ENCODE measurements around the gene DMRTA2.

The DMRTA2 gene

GRCh38 chr1:50417507-50417906 lies 5.7 kb downstream of the DMRTA2 start:
- no peaks in the 10 kb centered on the region for H3K4me1 ChIP-seq
- H3K27me3 ChIP-seq (ENCODE audit: control insufficient read depth, insufficient read depth, low read length), result peaks cover 49% of the 10 kb centered on the region
- no peak overlapping the region for H3K4me2 ChIP-seq (ENCODE audit: low read length)
- no peak overlapping the region for H3K27ac ChIP-seq
- H3K9ac ChIP-seq, result no peak overlapping the region
- H3K36me3 ChIP-seq (ENCODE audit: control insufficient read depth, insufficient read depth, low read length), result no peaks in the 10 kb centered on the region
- H2AFZ ChIP-seq, result no peak overlapping the region
- no peak overlapping the region for H3K4me3 ChIP-seq (ENCODE audit: low read depth, low read length)
- no peaks in the 10 kb centered on the region for H3K9me3 ChIP-seq (ENCODE audit: control insufficient read depth, low read length)
- TF ChIP-seq CTCF (IDR thresholded peaks at IDR 0.05), result no peak
- no peaks in the 10 kb centered on the region for H3K79me2 ChIP-seq

GRCh38 chr1:50416553-50417453 lies 6.4 kb downstream of the DMRTA2 start:
- Histone ChIP-seq H3K27ac (no peak overlapping the region), H3K9ac (no peak overlapping the region), H3K4me3 (ENCODE audit: low read depth, low read length) (no peak overlapping the region), H3K4me2 (ENCODE audit: low read length) (no peak overlapping the region), H3K9me3 (ENCODE audit: control insufficient read depth, low read length) (no peaks in the 10 kb centered on the region), H3K79me2 (no peaks in the 10 kb centered on the region), H3K27me3 (ENCODE audit: control insufficient read depth, insufficient read depth, low read length) (peaks cover 43% of the 10 kb centered on the region), H3K4me1 (no peaks in the 10 kb centered on the region), H3K36me3 (ENCODE audit: control insufficient read depth, insufficient read depth, low read length) (no peaks in the 10 kb centered on the region), H2AFZ (no peak overlapping the region)
- no peak for TF ChIP-seq CTCF (IDR thresholded peaks at IDR 0.05)

GRCh38 chr1:50416150-50416527 lies 7.1 kb downstream of the DMRTA2 start:
- Histone ChIP-seq H3K27ac (no peak overlapping the region), H3K4me3 (ENCODE audit: low read depth, low read length) (no peak overlapping the region), H3K4me2 (ENCODE audit: low read length) (no peak overlapping the region), H3K9me3 (ENCODE audit: control insufficient read depth, low read length) (no peaks in the 10 kb centered on the region), H2AFZ (no peak overlapping the region), H3K9ac (no peak overlapping the region), H3K4me1 (no peaks in the 10 kb centered on the region), H3K36me3 (ENCODE audit: control insufficient read depth, insufficient read depth, low read length) (no peaks in the 10 kb centered on the region), H3K27me3 (ENCODE audit: control insufficient read depth, insufficient read depth, low read length) (peaks cover 43% of the 10 kb centered on the region), H3K79me2 (no peaks in the 10 kb centered on the region)
- TF ChIP-seq CTCF (IDR thresholded peaks at IDR 0.05), result no peak

- Histone ChIP-seq H3K9me3 (ENCODE audit: control insufficient read depth, low read length) (no peaks in the 10 kb centered on the region), H3K27me3 (ENCODE audit: control insufficient read depth, insufficient read depth, low read length) (peaks cover 37% of the 10 kb centered on the region), H2AFZ (no peak overlapping the region), H3K4me1 (no peaks in the 10 kb centered on the region), H3K36me3 (ENCODE audit: control insufficient read depth, insufficient read depth, low read length) (no peaks in the 10 kb centered on the region), H3K27ac (no peak overlapping the region), H3K4me3 (ENCODE audit: low read depth, low read length) (no peak overlapping the region), H3K4me2 (ENCODE audit: low read length) (no peak overlapping the region), H3K9ac (no peak overlapping the region), H3K79me2 (no peaks in the 10 kb centered on the region)
- no peak for TF ChIP-seq CTCF (IDR thresholded peaks at IDR 0.05)
Observed at GRCh38 chr1:50415235-50416149, 7.8 kb downstream of the DMRTA2 start.
